ENCODE results near the gene KANK4. TPM values are rescaled to one million over a fixed set of nuclear protein-coding genes. Genes with fewer than 3 reads are reported as not detected.

The KANK4 gene
- total RNA-seq, 2 experiments from 2014 or later = not detected

GRCh38 chr1:62311473-62311943 is 7.7 kb downstream of the KANK4 start:
- H3K27ac Mint-ChIP-seq = no peak overlapping the region
- H3K4me3 Mint-ChIP-seq = no peak overlapping the region
- H3K4me1 Mint-ChIP-seq (ENCODE audit: low read depth) = no peaks in the 10 kb centered on the region
- H3K27me3 Mint-ChIP-seq (ENCODE audit: low read depth) = peaks cover 7% of the 10 kb centered on the region
- ATAC-seq = no peak
- DNase-seq = no peak
- no peaks in the 10 kb centered on the region for H3K9me3 Mint-ChIP-seq (ENCODE audit: insufficient read depth)
- ChIA-PET POLR2A (no interaction called here), CTCF (no interaction called here)
- no peaks in the 10 kb centered on the region for H3K36me3 Mint-ChIP-seq (ENCODE audit: low read depth)

GRCh38 chr1:62309906-62310305 is 9.3 kb downstream of the KANK4 start:
- Mint-ChIP-seq H3K4me1 (ENCODE audit: low read depth) (no peaks in the 10 kb centered on the region), H3K9me3 (ENCODE audit: insufficient read depth) (no peaks in the 10 kb centered on the region), H3K36me3 (ENCODE audit: low read depth) (no peaks in the 10 kb centered on the region), H3K27me3 (ENCODE audit: low read depth) (peaks cover 3% of the 10 kb centered on the region), H3K27ac (no peak overlapping the region), H3K4me3 (no peak overlapping the region)
- POLR2A ChIA-PET = no interaction called here
- DNase-seq (no peak), ATAC-seq (no peak)
- CTCF ChIA-PET = no interaction called here

- ATAC-seq = no peak
- H3K27me3 Mint-ChIP-seq (ENCODE audit: low read depth) = peaks cover 3% of the 10 kb centered on the region
- H3K9me3 Mint-ChIP-seq (ENCODE audit: insufficient read depth) = no peaks in the 10 kb centered on the region
- POLR2A ChIA-PET = interaction anchor here (0.6 kb wide), 1 partner anchor 11 kb away, joined by 3 read pairs; no protein-coding TSS in a partner anchor
- H3K4me3 Mint-ChIP-seq = no peak overlapping the region
- H3K27ac Mint-ChIP-seq = no peak overlapping the region
- no peak for DNase-seq
- H3K36me3 Mint-ChIP-seq (ENCODE audit: low read depth) = no peaks in the 10 kb centered on the region
- CTCF ChIA-PET = no interaction called here
- H3K4me1 Mint-ChIP-seq (ENCODE audit: low read depth) = no peaks in the 10 kb centered on the region
Observed at GRCh38 chr1:62308606-62309005, 10.6 kb downstream of the KANK4 start.

GRCh38 chr1:62307895-62308492 is 11.2 kb downstream of the KANK4 start:
- ATAC-seq (no peak), DNase-seq (no peak)
- Mint-ChIP-seq H3K9me3 (ENCODE audit: insufficient read depth) (no peaks in the 10 kb centered on the region), H3K36me3 (ENCODE audit: low read depth) (no peaks in the 10 kb centered on the region), H3K27me3 (ENCODE audit: low read depth) (peaks cover 3% of the 10 kb centered on the region), H3K4me3 (no peak overlapping the region), H3K4me1 (ENCODE audit: low read depth) (no peaks in the 10 kb centered on the region), H3K27ac (no peak overlapping the region)
- POLR2A ChIA-PET = no interaction called here
- CTCF ChIA-PET = no interaction called here

GRCh38 chr1:62307446-62307845 is 11.8 kb downstream of the KANK4 start:
- H3K4me1 Mint-ChIP-seq (ENCODE audit: low read depth) = no peaks in the 10 kb centered on the region
- ATAC-seq (no peak), DNase-seq (no peak)
- peaks cover 3% of the 10 kb centered on the region for H3K27me3 Mint-ChIP-seq (ENCODE audit: low read depth)
- CTCF ChIA-PET = no interaction called here
- POLR2A ChIA-PET = no interaction called here
- H3K4me3 Mint-ChIP-seq = no peak overlapping the region
- H3K9me3 Mint-ChIP-seq (ENCODE audit: insufficient read depth) = no peaks in the 10 kb centered on the region
- no peak overlapping the region for H3K27ac Mint-ChIP-seq
- no peaks in the 10 kb centered on the region for H3K36me3 Mint-ChIP-seq (ENCODE audit: low read depth)

- Mint-ChIP-seq H3K4me3 (no peak overlapping the region), H3K27me3 (ENCODE audit: low read depth) (peaks cover 3% of the 10 kb centered on the region), H3K36me3 (ENCODE audit: low read depth) (no peaks in the 10 kb centered on the region), H3K27ac (no peak overlapping the region), H3K4me1 (ENCODE audit: low read depth) (no peaks in the 10 kb centered on the region), H3K9me3 (ENCODE audit: insufficient read depth) (no peaks in the 10 kb centered on the region)
- ChIA-PET POLR2A (no interaction called here), CTCF (interaction anchor here (1.5 kb wide), 1 partner anchor 28 kb away, joined by 4 read pairs; no protein-coding TSS in a partner anchor)
- no peak for DNase-seq
- no peak for ATAC-seq
Observed at GRCh38 chr1:62306065-62306464, 13.2 kb downstream of the KANK4 start.

GRCh38 chr1:62304975-62305374 is 14.3 kb downstream of the KANK4 start:
- POLR2A ChIA-PET = no interaction called here
- Mint-ChIP-seq H3K36me3 (ENCODE audit: low read depth) (no peaks in the 10 kb centered on the region), H3K4me1 (ENCODE audit: low read depth) (no peaks in the 10 kb centered on the region), H3K4me3 (no peak overlapping the region), H3K27ac (no peak overlapping the region), H3K27me3 (ENCODE audit: low read depth) (peaks cover under 1% of the 10 kb centered on the region), H3K9me3 (ENCODE audit: insufficient read depth) (no peaks in the 10 kb centered on the region)
- CTCF ChIA-PET = interaction anchor here (1.5 kb wide), 1 partner anchor 29 kb away, joined by 4 read pairs; no protein-coding TSS in a partner anchor
- ATAC-seq = no peak
- DNase-seq = no peak

GRCh38 chr1:62304515-62304914 is 14.7 kb downstream of the KANK4 start:
- H3K36me3 Mint-ChIP-seq (ENCODE audit: low read depth) = no peaks in the 10 kb centered on the region
- DNase-seq = no peak
- no peak for ATAC-seq
- H3K4me1 Mint-ChIP-seq (ENCODE audit: low read depth) = no peaks in the 10 kb centered on the region
- no peak overlapping the region for H3K4me3 Mint-ChIP-seq
- CTCF ChIA-PET = no interaction called here
- H3K27ac Mint-ChIP-seq = no peak overlapping the region
- H3K9me3 Mint-ChIP-seq (ENCODE audit: insufficient read depth) = no peaks in the 10 kb centered on the region
- H3K27me3 Mint-ChIP-seq (ENCODE audit: low read depth) = no peaks in the 10 kb centered on the region
- POLR2A ChIA-PET = no interaction called here

- ChIA-PET CTCF (no interaction called here), POLR2A (interaction anchor here (0.7 kb wide), 1 partner anchor 30 kb away, joined by 3 read pairs; no protein-coding TSS in a partner anchor)
- no peaks in the 10 kb centered on the region for H3K4me1 Mint-ChIP-seq (ENCODE audit: low read depth)
- H3K27ac Mint-ChIP-seq = no peak overlapping the region
- ATAC-seq (no peak), DNase-seq (no peak)
- no peak overlapping the region for H3K4me3 Mint-ChIP-seq
- no peaks in the 10 kb centered on the region for H3K36me3 Mint-ChIP-seq (ENCODE audit: low read depth)
- no peaks in the 10 kb centered on the region for H3K9me3 Mint-ChIP-seq (ENCODE audit: insufficient read depth)
- H3K27me3 Mint-ChIP-seq (ENCODE audit: low read depth) = no peaks in the 10 kb centered on the region
Observed at GRCh38 chr1:62301726-62302390, 17.4 kb downstream of the KANK4 start.

- ChIA-PET CTCF (interaction anchor here (0.7 kb wide), 1 partner anchor 20 kb away, joined by 3 read pairs; the partner anchor contains the start of gene KANK4), POLR2A (no interaction called here)
- Mint-ChIP-seq H3K27ac (no peak overlapping the region), H3K9me3 (ENCODE audit: insufficient read depth) (no peaks in the 10 kb centered on the region), H3K4me3 (no peak overlapping the region), H3K4me1 (ENCODE audit: low read depth) (peaks cover 11% of the 10 kb centered on the region), H3K27me3 (ENCODE audit: low read depth) (no peaks in the 10 kb centered on the region), H3K36me3 (ENCODE audit: low read depth) (no peaks in the 10 kb centered on the region)
- no peak for ATAC-seq
- DNase-seq = no peak
Observed at GRCh38 chr1:62299426-62300200, 19.6 kb downstream of the KANK4 start.

GRCh38 chr1:62295921-62296491 is 23.2 kb downstream of the KANK4 start:
- H3K27ac Mint-ChIP-seq = peak overlapping the region; percentile 37
- ATAC-seq (no peak), DNase-seq (no peak)
- ChIA-PET POLR2A (no interaction called here), CTCF (no interaction called here)
- peaks cover 11% of the 10 kb centered on the region for H3K4me1 Mint-ChIP-seq (ENCODE audit: low read depth)
- H3K36me3 Mint-ChIP-seq (ENCODE audit: low read depth) = no peaks in the 10 kb centered on the region
- H3K4me3 Mint-ChIP-seq = peak overlapping the region; percentile 32
- H3K9me3 Mint-ChIP-seq (ENCODE audit: insufficient read depth) = no peaks in the 10 kb centered on the region
- H3K27me3 Mint-ChIP-seq (ENCODE audit: low read depth) = no peaks in the 10 kb centered on the region

GRCh38 chr1:62294261-62294660 is 25.0 kb downstream of the KANK4 start:
- H3K4me3 Mint-ChIP-seq = no peak overlapping the region
- peaks cover 11% of the 10 kb centered on the region for H3K4me1 Mint-ChIP-seq (ENCODE audit: low read depth)
- ChIA-PET POLR2A (interaction anchor here (1.5 kb wide), 1 partner anchor 142 kb away, joined by 3 read pairs; the partner anchor contains the start of gene USP1), CTCF (no interaction called here)
- H3K9me3 Mint-ChIP-seq (ENCODE audit: insufficient read depth) = no peaks in the 10 kb centered on the region
- no peak for DNase-seq
- no peaks in the 10 kb centered on the region for H3K27me3 Mint-ChIP-seq (ENCODE audit: low read depth)
- H3K36me3 Mint-ChIP-seq (ENCODE audit: low read depth) = no peaks in the 10 kb centered on the region
- no peak overlapping the region for H3K27ac Mint-ChIP-seq
- no peak for ATAC-seq
